Activated CD4-positive, alpha-beta T cell treated with anti-CD3 and anti-CD28 coated beads, Interleukin-2, amount 10 ng/mL, durations not matched to agents 7 days and 5 days (primary cell): ENCODE measurements around the gene ARG2. TPM values are rescaled to one million over a fixed set of nuclear protein-coding genes. Genes with fewer than 3 reads are reported as not detected.

Source experiments
- CTCF ChIA-PET: fragments of 350-600 bp; sonication (Branson Sonifier 250); formaldehyde crosslinking; loops from one replicate; lab custom pipeline; 2021; ENCODE audit warnings: antibody characterized with exemption; lab: Charles Lee
- POLR2A ChIA-PET: fragments of 350-600 bp; sonication (Branson Sonifier 250); formaldehyde crosslinking; loops from one replicate; lab custom pipeline; 2021; ENCODE audit warnings: antibody characterized with exemption; lab: Charles Lee
- DNase-seq: peaks from one replicate; pipeline ENCODE4 v3.0.0-alpha.2; 2020
- H3K27ac Mint-ChIP-seq: one replicate; pipeline ENCODE4 v1.8.0; 2021; ENCODE audit warnings: mild to moderate bottlenecking, moderate library complexity, mixed read lengths
- H3K27me3 Mint-ChIP-seq: one replicate; pipeline ENCODE4 v1.8.0; 2021; ENCODE audit warnings: mixed read lengths
- H3K36me3 Mint-ChIP-seq: one replicate; pipeline ENCODE4 v1.8.0; 2021; ENCODE audit warnings: low read depth, mixed read lengths
- H3K4me1 Mint-ChIP-seq: one replicate; pipeline ENCODE4 v1.8.0; 2021; ENCODE audit warnings: mixed read lengths
- H3K4me3 Mint-ChIP-seq: one replicate; pipeline ENCODE4 v1.8.0; 2021; ENCODE audit warnings: mild to moderate bottlenecking, moderate library complexity, mixed read lengths
- H3K9me3 Mint-ChIP-seq: one replicate; pipeline ENCODE4 v1.8.0; 2021; ENCODE audit warnings: mixed read lengths
- total RNA-seq, 2 experiments: library from RNA; stranded (reverse); gene quantifications; one replicate each; pipeline ENCODE4 v1.2.3, GENCODE V29; 2021

The ARG2 gene
- total RNA-seq, 2 experiments from 2014 or later, result 1.0 to 1.6 TPM

- no peaks in the 10 kb centered on the region for H3K27me3 Mint-ChIP-seq
- peak; percentile 73 for DNase-seq
- H3K4me3 Mint-ChIP-seq, result peak within 1 kb of the TSS; percentile 85
- H3K9me3 Mint-ChIP-seq, result no peaks in the 10 kb centered on the region
- peak within 1 kb of the TSS; percentile 93 for H3K27ac Mint-ChIP-seq
- peaks cover 13% of the 10 kb centered on the region for H3K36me3 Mint-ChIP-seq
- POLR2A ChIA-PET, result no interaction called here
- CTCF ChIA-PET, result interaction anchor here (1.1 to 1.2 kb wide), 3 partner anchors 26 to 91 kb away, joined by 3 to 7 read pairs (median 4); partner anchors contain the start of genes PIGH and RDH12
- H3K4me1 Mint-ChIP-seq, result peaks cover 38% of the 10 kb centered on the region
These were observed 54.9 kb downstream of the ARG2 start, which contains the start of gene VTI1B for GRCh38 chr14:67674480-67675218. Gene VTI1B, minus strand, starts transcription at chr14:67674632. Its CDS starts 143 bp downstream, at chr14:67674489.

DNA sequence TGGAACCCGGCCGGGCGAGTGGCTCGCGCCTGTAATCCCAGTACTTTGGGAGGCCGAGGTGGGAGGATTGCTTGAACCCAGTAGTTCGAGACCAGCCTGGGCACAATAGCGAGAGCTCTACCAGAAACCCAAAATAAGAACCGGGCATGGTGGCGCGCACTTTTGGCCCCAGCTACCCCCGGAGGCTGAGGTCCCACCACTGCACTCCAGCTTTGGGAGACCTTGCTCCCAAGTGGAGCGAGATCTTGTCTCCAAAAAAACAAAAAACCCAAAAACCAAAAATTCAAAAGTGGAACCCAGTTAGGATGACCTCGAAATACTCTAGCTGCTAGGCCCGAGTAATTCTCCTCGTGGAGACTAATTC, 55.5 kb downstream of the ARG2 start:
- no peaks in the 10 kb centered on the region for H3K27me3 Mint-ChIP-seq
- ChIA-PET CTCF (interaction anchor here (1.2 kb wide), 1 partner anchor 26 kb away, joined by 7 read pairs; the partner anchor contains the start of gene RDH12), POLR2A (no interaction called here)
- H3K4me3 Mint-ChIP-seq, result peak overlapping the region; percentile 85
- H3K4me1 Mint-ChIP-seq, result peaks cover 41% of the 10 kb centered on the region
- peak overlapping the region; percentile 93 for H3K27ac Mint-ChIP-seq
- no peak for DNase-seq
- H3K9me3 Mint-ChIP-seq, result no peaks in the 10 kb centered on the region
- H3K36me3 Mint-ChIP-seq, result peaks cover 13% of the 10 kb centered on the region

- H3K27me3 Mint-ChIP-seq, result no peaks in the 10 kb centered on the region
- peaks cover 43% of the 10 kb centered on the region for H3K36me3 Mint-ChIP-seq
- no peaks in the 10 kb centered on the region for H3K9me3 Mint-ChIP-seq
- no peak overlapping the region for H3K27ac Mint-ChIP-seq
- no peak for DNase-seq
- no peak overlapping the region for H3K4me3 Mint-ChIP-seq
- CTCF ChIA-PET, result interaction anchor here (1.2 to 2.9 kb wide), 3 partner anchors 10 to 79 kb away, joined by 3 to 8 read pairs (median 3); partner anchors contain the start of gene PIGH
- POLR2A ChIA-PET, result interaction anchor here (1.1 kb wide), 1 partner anchor 16 kb away, joined by 3 read pairs; the partner anchor contains the start of gene RDH11
- peaks cover 41% of the 10 kb centered on the region for H3K4me1 Mint-ChIP-seq
These were observed 59.3 kb downstream of the ARG2 start for GRCh38 chr14:67679006-67679405.

DNA sequence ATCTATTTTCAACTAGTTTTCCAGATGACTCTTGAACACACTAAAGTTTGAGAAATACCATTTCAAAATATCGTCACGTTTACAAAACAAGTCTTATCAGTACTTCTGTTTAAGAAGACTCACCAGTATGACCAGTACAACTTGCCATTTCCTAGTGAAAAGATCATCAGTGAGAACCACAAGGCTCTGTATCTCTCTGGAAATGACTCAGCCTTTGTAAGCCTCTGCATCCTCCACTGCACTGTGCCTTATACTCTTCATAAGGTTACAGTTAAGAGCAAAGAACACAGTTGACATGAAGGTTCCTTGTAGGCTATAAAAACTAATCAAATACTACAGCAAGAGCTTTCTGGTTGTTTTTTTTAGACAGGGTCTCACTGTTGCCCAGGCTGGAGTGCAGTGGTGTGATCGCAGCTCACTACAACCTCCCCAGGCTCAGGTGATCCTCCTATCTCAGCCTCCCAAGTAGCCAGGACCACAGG, 60.4 kb downstream of the ARG2 start:
- Mint-ChIP-seq H3K27me3 (no peaks in the 10 kb centered on the region), H3K4me3 (no peak overlapping the region), H3K4me1 (peaks cover 44% of the 10 kb centered on the region), H3K9me3 (no peaks in the 10 kb centered on the region), H3K27ac (peak overlapping the region; percentile 47), H3K36me3 (peaks cover 50% of the 10 kb centered on the region)
- POLR2A ChIA-PET, result interaction anchor here (1.1 kb wide), 1 partner anchor 15 kb away, joined by 3 read pairs; the partner anchor contains the start of gene RDH11
- CTCF ChIA-PET, result interaction anchor here (0.6 to 1.5 kb wide), 3 partner anchors 12 to 35 kb away, joined by 3 to 5 read pairs (median 3); no protein-coding TSS in a partner anchor
- DNase-seq, result peak; percentile 43

GRCh38 chr14:67680941-67681340, 61.2 kb downstream of the ARG2 start:
- no peaks in the 10 kb centered on the region for H3K9me3 Mint-ChIP-seq
- H3K4me1 Mint-ChIP-seq, result peaks cover 39% of the 10 kb centered on the region
- no peak for DNase-seq
- peak overlapping the region; percentile 77 for H3K27ac Mint-ChIP-seq
- H3K4me3 Mint-ChIP-seq, result no peak overlapping the region
- CTCF ChIA-PET, result interaction anchor here (1.5 kb wide), 1 partner anchor 11 kb away, joined by 5 read pairs; no protein-coding TSS in a partner anchor
- POLR2A ChIA-PET, result no interaction called here
- peaks cover 57% of the 10 kb centered on the region for H3K36me3 Mint-ChIP-seq
- no peaks in the 10 kb centered on the region for H3K27me3 Mint-ChIP-seq

GRCh38 chr14:67683842-67684241, 64.1 kb downstream of the ARG2 start:
- H3K27me3 Mint-ChIP-seq, result no peaks in the 10 kb centered on the region
- no peak overlapping the region for H3K27ac Mint-ChIP-seq
- ChIA-PET CTCF (interaction anchor here (0.7 kb wide), 1 partner anchor 11 kb away, joined by 3 read pairs; no protein-coding TSS in a partner anchor), POLR2A (no interaction called here)
- DNase-seq, result no peak
- peaks cover 23% of the 10 kb centered on the region for H3K4me1 Mint-ChIP-seq
- no peak overlapping the region for H3K4me3 Mint-ChIP-seq
- H3K36me3 Mint-ChIP-seq, result peaks cover 67% of the 10 kb centered on the region
- H3K9me3 Mint-ChIP-seq, result no peaks in the 10 kb centered on the region

- ChIA-PET POLR2A (no interaction called here), CTCF (interaction anchor here (0.7 kb wide), 1 partner anchor 332 kb away, joined by 3 read pairs; no protein-coding TSS in a partner anchor)
- Mint-ChIP-seq H3K4me3 (no peak overlapping the region), H3K27me3 (no peaks in the 10 kb centered on the region), H3K36me3 (peaks cover 60% of the 10 kb centered on the region), H3K27ac (no peak overlapping the region), H3K4me1 (peaks cover 27% of the 10 kb centered on the region), H3K9me3 (no peaks in the 10 kb centered on the region)
- no peak for DNase-seq
These were observed 70.3 kb downstream of the ARG2 start for GRCh38 chr14:67690011-67690410.

GRCh38 chr14:67694791-67695393, 75.2 kb downstream of the ARG2 start:
- Mint-ChIP-seq H3K9me3 (no peaks in the 10 kb centered on the region), H3K36me3 (peaks cover 23% of the 10 kb centered on the region), H3K4me1 (peaks cover 33% of the 10 kb centered on the region), H3K27ac (peak overlapping the region; percentile 91), H3K4me3 (peak overlapping the region; percentile 80), H3K27me3 (no peaks in the 10 kb centered on the region)
- peak; percentile 83 for DNase-seq
- POLR2A ChIA-PET, result interaction anchor here (0.6 to 1.2 kb wide), 2 partner anchors 15 to 23 kb away, joined by 3 to 7 read pairs; no protein-coding TSS in a partner anchor
- CTCF ChIA-PET, result interaction anchor here (0.6 to 2.4 kb wide), 5 partner anchors 9 to 74 kb away, joined by 3 to 13 read pairs (median 4); no protein-coding TSS in a partner anchor

GRCh38 chr14:67695394-67695949, 75.8 kb downstream of the ARG2 start, which contains the start of gene RDH11:
Gene RDH11, minus strand, starts transcription at chr14:67695764. Its CDS starts 61 bp downstream, at chr14:67695703.
- Mint-ChIP-seq H3K9me3 (no peaks in the 10 kb centered on the region), H3K27ac (peak within 1 kb of the TSS; percentile 91), H3K4me3 (peak within 1 kb of the TSS; percentile 80), H3K36me3 (peaks cover 18% of the 10 kb centered on the region), H3K4me1 (peaks cover 33% of the 10 kb centered on the region), H3K27me3 (no peaks in the 10 kb centered on the region)
- POLR2A ChIA-PET, result interaction anchor here (1.2 kb wide), 1 partner anchor 16 kb away, joined by 3 read pairs; no protein-coding TSS in a partner anchor
- CTCF ChIA-PET, result interaction anchor here (1.1 to 2.4 kb wide), 4 partner anchors 9 to 75 kb away, joined by 3 to 13 read pairs (median 4); no protein-coding TSS in a partner anchor
- peak; percentile 92 for DNase-seq

GRCh38 chr14:67697006-67697405, 77.3 kb downstream of the ARG2 start:
- CTCF ChIA-PET, result interaction anchor here (1.0 kb wide), 1 partner anchor 119 kb away, joined by 3 read pairs; the partner anchor contains the start of gene ZFYVE26

GRCh38 chr14:67698179-67698578, 78.5 kb downstream of the ARG2 start:
- H3K9me3 Mint-ChIP-seq, result no peaks in the 10 kb centered on the region
- H3K27me3 Mint-ChIP-seq, result no peaks in the 10 kb centered on the region
- H3K4me1 Mint-ChIP-seq, result peaks cover 23% of the 10 kb centered on the region
- no peak for DNase-seq
- H3K4me3 Mint-ChIP-seq, result no peak overlapping the region
- ChIA-PET POLR2A (no interaction called here), CTCF (interaction anchor here (0.7 to 1.1 kb wide), 4 partner anchors 9 to 118 kb away, joined by 3 read pairs; partner anchors contain the start of gene ZFYVE26)
- H3K36me3 Mint-ChIP-seq, result no peaks in the 10 kb centered on the region
- H3K27ac Mint-ChIP-seq, result no peak overlapping the region

More at GRCh38 chr14:67697006-67697405, 77.3 kb downstream of the ARG2 start:
- H3K27me3 Mint-ChIP-seq, result no peaks in the 10 kb centered on the region
- no peak overlapping the region for H3K27ac Mint-ChIP-seq
- H3K36me3 Mint-ChIP-seq, result peaks cover 4% of the 10 kb centered on the region
- POLR2A ChIA-PET, result no interaction called here
- no peak for DNase-seq
- peaks cover 33% of the 10 kb centered on the region for H3K4me1 Mint-ChIP-seq
- no peak overlapping the region for H3K4me3 Mint-ChIP-seq
- H3K9me3 Mint-ChIP-seq, result no peaks in the 10 kb centered on the region
